PC-9 (cell line): ENCODE results near the gene PHF10.

ENCODE experiments used
- EZH2 ChIP-seq: fragments of 200-600 bp; sonication (generic); IDR thresholded peaks from 2 replicates; pipeline ENCODE4 v1.8.0; 2017; ENCODE audit warnings: antibody characterized with exemption, low read depth
- TF ChIP-seq, protein P1 (sequence below): fragments of 200-600 bp; sonication (generic); conservative IDR thresholded peaks from 2 replicates; pipeline ENCODE4 v1.6.1; 2017; ENCODE audit warnings: mixed run types, antibody characterized with exemption, mild to moderate bottlenecking, moderate library complexity

DNA sequence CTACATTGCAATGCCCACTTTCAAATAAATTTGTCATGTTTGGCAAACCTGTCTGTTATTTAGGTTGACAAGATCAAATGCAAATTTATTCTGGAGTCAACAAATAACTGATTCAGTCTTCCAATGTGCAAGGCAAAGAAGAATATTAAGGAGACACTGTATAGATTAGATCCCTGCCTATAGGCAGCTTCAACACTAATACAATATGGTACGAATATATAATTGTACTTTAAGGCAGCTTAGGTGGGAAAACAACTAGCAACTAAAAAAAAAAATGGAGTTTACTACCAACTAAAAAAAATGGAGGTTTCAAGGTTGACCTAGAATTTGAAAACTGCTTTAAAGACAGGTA lies 1.7 kb upstream of the PHF10 start:
- TF ChIP-seq, protein P1, sequence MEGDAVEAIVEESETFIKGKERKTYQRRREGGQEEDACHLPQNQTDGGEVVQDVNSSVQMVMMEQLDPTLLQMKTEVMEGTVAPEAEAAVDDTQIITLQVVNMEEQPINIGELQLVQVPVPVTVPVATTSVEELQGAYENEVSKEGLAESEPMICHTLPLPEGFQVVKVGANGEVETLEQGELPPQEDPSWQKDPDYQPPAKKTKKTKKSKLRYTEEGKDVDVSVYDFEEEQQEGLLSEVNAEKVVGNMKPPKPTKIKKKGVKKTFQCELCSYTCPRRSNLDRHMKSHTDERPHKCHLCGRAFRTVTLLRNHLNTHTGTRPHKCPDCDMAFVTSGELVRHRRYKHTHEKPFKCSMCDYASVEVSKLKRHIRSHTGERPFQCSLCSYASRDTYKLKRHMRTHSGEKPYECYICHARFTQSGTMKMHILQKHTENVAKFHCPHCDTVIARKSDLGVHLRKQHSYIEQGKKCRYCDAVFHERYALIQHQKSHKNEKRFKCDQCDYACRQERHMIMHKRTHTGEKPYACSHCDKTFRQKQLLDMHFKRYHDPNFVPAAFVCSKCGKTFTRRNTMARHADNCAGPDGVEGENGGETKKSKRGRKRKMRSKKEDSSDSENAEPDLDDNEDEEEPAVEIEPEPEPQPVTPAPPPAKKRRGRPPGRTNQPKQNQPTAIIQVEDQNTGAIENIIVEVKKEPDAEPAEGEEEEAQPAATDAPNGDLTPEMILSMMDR: no peak
- TF ChIP-seq EZH2: no peak
